ENCODE data around the gene PHC2.

DNA sequence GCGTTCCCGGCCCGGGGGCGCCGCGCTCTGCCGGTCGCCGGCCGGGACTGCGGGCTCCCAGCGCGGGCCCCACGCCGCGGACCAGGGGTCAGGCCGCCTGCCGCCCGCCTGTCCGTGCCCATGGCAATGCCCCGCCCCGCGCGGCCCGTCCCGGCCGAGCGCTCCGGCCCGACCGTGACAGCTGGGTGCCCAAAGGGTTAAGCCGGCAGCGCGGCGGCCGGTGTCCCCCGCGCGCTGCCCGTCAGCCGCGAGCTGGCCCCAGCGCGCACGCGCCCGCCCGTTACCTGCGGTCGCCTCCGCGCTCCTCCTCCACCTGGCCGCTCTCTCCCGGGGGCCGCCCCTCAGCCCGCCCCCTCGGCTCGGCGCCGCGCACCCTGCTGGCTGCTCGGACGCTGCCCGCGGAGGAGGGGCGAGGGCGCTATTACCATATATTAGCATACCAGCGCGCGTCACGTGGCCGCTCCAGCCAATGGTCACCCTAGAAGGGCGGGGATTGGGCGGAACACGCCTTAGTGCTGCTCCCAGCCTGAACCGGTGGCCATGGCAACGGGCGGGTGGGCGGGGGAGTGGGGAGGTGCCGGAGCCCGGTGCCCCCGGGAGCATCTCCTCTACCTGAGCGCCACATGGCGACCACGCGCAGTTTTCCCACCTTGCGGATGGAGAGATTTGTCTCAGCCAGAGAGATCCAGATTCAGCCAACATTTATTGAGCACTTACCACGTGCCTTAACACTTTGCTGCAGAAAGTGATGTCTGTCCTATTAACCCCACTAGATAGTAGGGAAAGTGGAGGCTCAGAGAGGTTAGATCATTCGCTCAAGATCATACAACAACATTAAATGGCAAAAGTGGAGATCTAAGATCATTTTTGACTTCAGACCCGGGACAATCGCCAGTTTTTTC, at the start of gene PHC2:
- TF ChIP-seq, protein P1, sequence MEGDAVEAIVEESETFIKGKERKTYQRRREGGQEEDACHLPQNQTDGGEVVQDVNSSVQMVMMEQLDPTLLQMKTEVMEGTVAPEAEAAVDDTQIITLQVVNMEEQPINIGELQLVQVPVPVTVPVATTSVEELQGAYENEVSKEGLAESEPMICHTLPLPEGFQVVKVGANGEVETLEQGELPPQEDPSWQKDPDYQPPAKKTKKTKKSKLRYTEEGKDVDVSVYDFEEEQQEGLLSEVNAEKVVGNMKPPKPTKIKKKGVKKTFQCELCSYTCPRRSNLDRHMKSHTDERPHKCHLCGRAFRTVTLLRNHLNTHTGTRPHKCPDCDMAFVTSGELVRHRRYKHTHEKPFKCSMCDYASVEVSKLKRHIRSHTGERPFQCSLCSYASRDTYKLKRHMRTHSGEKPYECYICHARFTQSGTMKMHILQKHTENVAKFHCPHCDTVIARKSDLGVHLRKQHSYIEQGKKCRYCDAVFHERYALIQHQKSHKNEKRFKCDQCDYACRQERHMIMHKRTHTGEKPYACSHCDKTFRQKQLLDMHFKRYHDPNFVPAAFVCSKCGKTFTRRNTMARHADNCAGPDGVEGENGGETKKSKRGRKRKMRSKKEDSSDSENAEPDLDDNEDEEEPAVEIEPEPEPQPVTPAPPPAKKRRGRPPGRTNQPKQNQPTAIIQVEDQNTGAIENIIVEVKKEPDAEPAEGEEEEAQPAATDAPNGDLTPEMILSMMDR (optimal IDR thresholded peaks at IDR 0.05 in 1 of 3, IDR thresholded peaks at IDR 0.05 in 1 of 3, conservative IDR thresholded peaks at IDR 0.05 in 1 of 3; ENCODE audit: extremely low read depth in 1 of 3, insufficient read depth in 2 of 3, low read length in 3 of 3) = peak in 2 of 3 experiments; percentile 12 to 38
- no peak for TF ChIP-seq EZH2 (IDR thresholded peaks at IDR 0.05; ENCODE audit: low read length)
